Body of pancreas (tissue), 4 donors: ENCODE data around the gene KLHL26.

Experiments used
- POLR2A ChIP-seq, 3 donors: fragments of 450-650 bp; IDR thresholded peaks; one replicate each; pipeline ENCODE4 v1.6.1; 2016; ENCODE audit warnings: antibody characterized with exemption in 3 of 3, mild to moderate bottlenecking in 2 of 3
- TF ChIP-seq, protein P1 (sequence below), 7 experiments: fragments of 450-650 bp in 4 of 7; fragments of 200-600 bp in 3 of 7; sonication (generic) in 3 of 7; IDR thresholded peaks; one replicate each; pipeline ENCODE4 v1.5.1; 2016 to 2019; ENCODE audit warnings: antibody characterized with exemption in 7 of 7

DNA sequence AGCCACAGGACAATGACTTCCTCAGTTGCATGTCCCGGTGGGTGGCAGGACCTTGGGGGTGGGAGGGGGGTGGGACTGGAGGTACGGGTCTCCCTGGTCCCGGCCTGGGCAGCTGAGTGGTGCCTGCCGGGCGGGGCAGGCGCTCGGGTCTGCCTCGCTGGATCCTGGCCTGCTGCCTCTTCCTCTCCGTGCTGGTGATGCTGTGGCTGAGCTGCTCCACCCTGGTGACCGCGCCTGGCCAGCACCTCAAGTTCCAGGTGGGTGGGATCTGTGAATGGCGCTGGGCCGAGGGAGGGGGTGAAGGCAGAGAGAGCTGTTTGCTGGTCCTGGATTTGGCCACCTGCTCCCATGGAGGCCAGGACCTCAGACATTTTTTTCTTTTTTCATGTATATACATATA lies 18.6 kb upstream of the KLHL26 start:
- TF ChIP-seq, protein P1, sequence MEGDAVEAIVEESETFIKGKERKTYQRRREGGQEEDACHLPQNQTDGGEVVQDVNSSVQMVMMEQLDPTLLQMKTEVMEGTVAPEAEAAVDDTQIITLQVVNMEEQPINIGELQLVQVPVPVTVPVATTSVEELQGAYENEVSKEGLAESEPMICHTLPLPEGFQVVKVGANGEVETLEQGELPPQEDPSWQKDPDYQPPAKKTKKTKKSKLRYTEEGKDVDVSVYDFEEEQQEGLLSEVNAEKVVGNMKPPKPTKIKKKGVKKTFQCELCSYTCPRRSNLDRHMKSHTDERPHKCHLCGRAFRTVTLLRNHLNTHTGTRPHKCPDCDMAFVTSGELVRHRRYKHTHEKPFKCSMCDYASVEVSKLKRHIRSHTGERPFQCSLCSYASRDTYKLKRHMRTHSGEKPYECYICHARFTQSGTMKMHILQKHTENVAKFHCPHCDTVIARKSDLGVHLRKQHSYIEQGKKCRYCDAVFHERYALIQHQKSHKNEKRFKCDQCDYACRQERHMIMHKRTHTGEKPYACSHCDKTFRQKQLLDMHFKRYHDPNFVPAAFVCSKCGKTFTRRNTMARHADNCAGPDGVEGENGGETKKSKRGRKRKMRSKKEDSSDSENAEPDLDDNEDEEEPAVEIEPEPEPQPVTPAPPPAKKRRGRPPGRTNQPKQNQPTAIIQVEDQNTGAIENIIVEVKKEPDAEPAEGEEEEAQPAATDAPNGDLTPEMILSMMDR (IDR thresholded peaks at IDR 0.05) = no peak
- TF ChIP-seq POLR2A (IDR thresholded peaks at IDR 0.05) = no peak
